K562 (cell line): ENCODE measurements around the gene CGN. TPM values are rescaled to one million over a fixed set of nuclear protein-coding genes. Genes with fewer than 3 reads are reported as not detected.

ENCODE experiments used
- ATAC-seq: fragments of 200-7000 bp; cut with Tn5 transposase; 3 replicates; pipeline ENCODE4 v1.9.1; 2020; ENCODE audit warnings: moderate library complexity
- BruUV-seq: library from RNA; stranded (reverse); fragments of 400-500 nt; replicated peaks from 2 replicates; lab custom pipeline; 2021; lab: Mats Ljungman, UMichigan
- CTCF ChIA-PET: fragments of 300-600 bp; formaldehyde crosslinking; extraction: SDS; loops from one replicate; lab custom pipeline; 2021; ENCODE audit warnings: low intra/inter-chr PET ratio; lab: Yijun Ruan, JAX
- POLR2A ChIA-PET: fragments of 300-600, 350-650 bp; sonication (Branson Sonifier 250); formaldehyde crosslinking; extraction: SDS; loops from one replicate; lab custom pipeline; 2021; ENCODE audit warnings: antibody characterized with exemption, inconsistent platforms; lab: Yijun Ruan, JAX
- DNase-seq, 4 experiments: peaks; one replicate each; pipeline versions ENCODE4 v3.0.0 to v3.0.0-alpha.2; 2011 to 2018; ENCODE audit warnings: low spot score in 3 of 4, mixed read lengths in 3 of 4; ENCODE audit errors: extremely low read depth in 1 of 4
- FAIRE-seq: peaks from 2 replicates; lab custom pipeline; 2011; peaks lifted over from hg19 to GRCh38; lab: Jason Lieb, UNC
- H2AFZ ChIP-seq: 2 replicates; pipeline ENCODE4 v1.6.0; 2011; ENCODE audit warnings: low read depth, low read length, control low read depth, inconsistent platforms
- H3K27ac ChIP-seq: fragments of 200-600 bp; 3 replicates; pipeline ENCODE4 v1.8.0; 2011; ENCODE audit warnings: low read depth, mild to moderate bottlenecking, control low read depth, inconsistent platforms, low read length, moderate library complexity, mixed read lengths; ENCODE audit errors: extremely low read depth
- H3K27me3 ChIP-seq, 2 experiments: fragments of 300-600 bp in 1 of 2; 2 replicates in 1 of 2; 3 replicates in 1 of 2; pipeline versions ENCODE4 v1.6.0 to v1.8.0; 2011; ENCODE audit warnings: inconsistent platforms in 2 of 2, low read length in 2 of 2, mild to moderate bottlenecking in 1 of 2, mixed read lengths in 1 of 2, moderate library complexity in 1 of 2; ENCODE audit not compliant: control insufficient read depth in 2 of 2, insufficient read depth in 2 of 2
- H3K36me3 ChIP-seq: fragments of 300-600 bp; 3 replicates; pipeline ENCODE4 v1.8.0; 2011; ENCODE audit warnings: mild to moderate bottlenecking, low read length, inconsistent platforms; ENCODE audit not compliant: control insufficient read depth, insufficient read depth
- H3K4me1 ChIP-seq, 2 experiments: fragments of 200-600 bp in 1 of 2; replicated peaks in 1 of 2; 2 replicates in 1 of 2; 3 replicates in 1 of 2; pipeline versions ENCODE4 v1.5.1 to v1.8.0; 2011; ENCODE audit warnings: inconsistent platforms in 2 of 2, low read length in 2 of 2, mild to moderate bottlenecking in 1 of 2, mixed read lengths in 1 of 2, moderate library complexity in 1 of 2; ENCODE audit not compliant: control insufficient read depth in 2 of 2, insufficient read depth in 2 of 2
- H3K4me2 ChIP-seq: 2 replicates; pipeline ENCODE4 v1.6.1; 2011; ENCODE audit warnings: low read length, control low read depth, inconsistent platforms, mixed read lengths; ENCODE audit not compliant: insufficient read depth
- H3K4me3 ChIP-seq: fragments of 200-600 bp; sonication (generic), shearing (Covaris generic); 2 replicates; pipeline ENCODE4 v1.5.1; 2016; ENCODE audit warnings: control low read depth, inconsistent platforms
- H3K79me2 ChIP-seq: fragments of 200-600 bp; 3 replicates; pipeline ENCODE4 v1.8.0; 2011; ENCODE audit warnings: low read length, inconsistent platforms; ENCODE audit not compliant: control insufficient read depth, insufficient read depth
- H3K9ac ChIP-seq, 2 experiments: 2 replicates each; pipeline versions ENCODE4 v1.6.0 to v1.6.1; 2011; ENCODE audit warnings: low read depth in 2 of 2, low read length in 2 of 2, control low read depth in 1 of 2, inconsistent platforms in 1 of 2, mild to moderate bottlenecking in 1 of 2, mixed read lengths in 1 of 2; ENCODE audit not compliant: insufficient read depth in 1 of 2
- H3K9me1 ChIP-seq: one replicate; pipeline ENCODE4 v1.6.0; 2011; ENCODE audit warnings: inconsistent platforms, mild to moderate bottlenecking, low read length, moderate library complexity; ENCODE audit not compliant: control insufficient read depth, insufficient read depth
- H3K9me3 ChIP-seq: replicated peaks from 2 replicates; pipeline ENCODE4 v1.5.1; 2011; ENCODE audit warnings: low read depth, low read length, inconsistent platforms; ENCODE audit not compliant: control insufficient read depth, insufficient read depth
- H4K20me1 ChIP-seq: replicated peaks from 2 replicates; pipeline ENCODE4 v1.6.1; 2011; ENCODE audit warnings: low read length, inconsistent platforms, mixed read lengths; ENCODE audit not compliant: control insufficient read depth, insufficient read depth
- ATF4 ChIP-seq: fragments of 450-650 bp; formaldehyde crosslinking; IDR thresholded peaks from 2 replicates; pipeline ENCODE4 v1.4.0; 2022; ENCODE audit warnings: mild to moderate bottlenecking, moderate library complexity
- CC2D1A ChIP-seq: fragments of 450-650 bp; IDR thresholded peaks from 2 replicates; pipeline ENCODE4 v1.6.1; 2017; ENCODE audit warnings: mild to moderate bottlenecking
- CHCHD3 ChIP-seq: fragments of 250-450 bp; sonication (Bioruptor Pico); IDR thresholded peaks from 2 replicates; pipeline ENCODE4 v2.1.2; 2022; ENCODE audit warnings: mild to moderate bottlenecking
- DACH1 ChIP-seq: fragments of 450-650 bp; IDR thresholded peaks from 2 replicates; pipeline ENCODE4 v1.6.1; 2018; ENCODE audit not compliant: partially characterized antibody
- DPF2 ChIP-seq: fragments of 450-650 bp; IDR thresholded peaks from 2 replicates; pipeline ENCODE4 v1.6.1; 2016
- KAT8 ChIP-seq: fragments of 450-650 bp; IDR thresholded peaks from 2 replicates; pipeline ENCODE4 v1.6.1; 2016; ENCODE audit warnings: low read depth, mild to moderate bottlenecking
- MYNN ChIP-seq, 2 experiments: sonication (generic); formaldehyde crosslinking in 1 of 2; IDR thresholded peaks; 2 replicates each; pipeline versions ENCODE4 v1.5.0 to v1.6.1; 2016 to 2020; ENCODE audit warnings: antibody characterized with exemption in 1 of 2, missing genetic modification reagents in 1 of 2
- RFX5 ChIP-seq: IDR thresholded peaks from 2 replicates; pipeline ENCODE4 v1.6.1; 2011; ENCODE audit warnings: low read depth, mild to moderate bottlenecking, improper control_type of control experiment, low read length
- THRA ChIP-seq: fragments of 450-650 bp; IDR thresholded peaks from 2 replicates; pipeline ENCODE4 v1.6.1; 2017; ENCODE audit warnings: mild to moderate bottlenecking, moderate library complexity
- ZBTB26 ChIP-seq: fragments of 450-650 bp; formaldehyde crosslinking; IDR thresholded peaks from 2 replicates; pipeline ENCODE4 v1.4.0; 2022; ENCODE audit warnings: missing genetic modification characterization
- ZNF134 ChIP-seq: fragments of 250-450 bp; sonication (Bioruptor Pico); conservative IDR thresholded peaks from 2 replicates; pipeline ENCODE4 v1.4.0; 2020
- ZNF140 ChIP-seq: fragments of 250-450 bp; sonication (Bioruptor Pico); IDR thresholded peaks from 2 replicates; pipeline ENCODE4 v1.8.0; 2021; ENCODE audit warnings: moderate library complexity, mild to moderate bottlenecking, inconsistent platforms
- ZNF224 ChIP-seq: sonication (generic); formaldehyde crosslinking; IDR thresholded peaks from 2 replicates; pipeline ENCODE4 v1.8.0; 2022; ENCODE audit warnings: mild to moderate bottlenecking, missing genetic modification reagents
- ZNF277 ChIP-seq: fragments of 250-450 bp; sonication (Bioruptor Pico); IDR thresholded peaks from 2 replicates; pipeline ENCODE4 v1.8.0; 2022; ENCODE audit warnings: inconsistent platforms, mild to moderate bottlenecking, moderate library complexity, borderline replicate concordance
- ZNF408 ChIP-seq: fragments of 250-450 bp; sonication (Bioruptor Pico); IDR thresholded peaks from 2 replicates; pipeline ENCODE4 v1.4.0; 2020; ENCODE audit warnings: low read depth, mild to moderate bottlenecking, moderate library complexity
- WGBS: fragments of 100-300 bp; shearing (Covaris generic); methylation state at CpG from one replicate; pipeline ENCODE4 v1.1.6; 2016; ENCODE audit warnings: low coverage, mixed read lengths; ENCODE audit not compliant: insufficient coverage; ENCODE audit errors: missing lambda C conversion rate; 5-methylcytosine and 5-hydroxymethylcytosine counted together
- in situ Hi-C: fragments of 300-500 bp; cut with MboI; formaldehyde crosslinking; loops from 4 replicates; pipeline ENCODE4 v1.15.0; 2018; ENCODE audit warnings: inconsistent platforms, mixed read lengths
- intact Hi-C: fragments of 100-400 bp; cut with micrococcal nuclease; formaldehyde crosslinking; loops from 2 replicates; pipeline ENCODE4 v1.14.2; 2022
- polyA plus RNA-seq, 8 experiments: library from polyadenylated mRNA; depleted of rRNA in 4 of 8; stranded (reverse) in 5 of 8; unstranded in 3 of 8; fragments of >200 nt; fragmentation: Nextera tagmentation in 2 of 8; fragmentation: Illumina TruSeq in 1 of 8; extraction: Ambion mirVana in 2 of 8; extraction: Trizol in 1 of 8; gene quantifications; 2 replicates each; pipeline versions ENCODE4 v1.2.1 to v1.2.3, GENCODE V29; 2011 to 2014; ENCODE audit warnings: inconsistent platforms in 1 of 8, missing spikeins in 1 of 8
- total RNA-seq, 7 experiments: library from RNA; depleted of rRNA in 6 of 7; stranded (reverse); fragments of >200 nt in 6 of 7; fragmentation: Illumina TruSeq in 2 of 7; extraction: Trizol in 2 of 7; gene quantifications; 2 replicates each; pipeline versions ENCODE4 v1.2.1 to v1.2.3, GENCODE V29; 2011 to 2021; ENCODE audit warnings: low replicate concordance in 1 of 7
- TF ChIP-seq, protein P1 (sequence below), 2 experiments: fragments of 150-350 bp in 1 of 2; IDR thresholded peaks; 2 replicates each; pipeline ENCODE4 v1.6.1; 2012 to 2016; ENCODE audit warnings: low read depth in 2 of 2, low read length in 2 of 2, mild to moderate bottlenecking in 1 of 2, moderate library complexity in 1 of 2

The CGN gene
- total and polyA plus RNA-seq, 9 of the 15 experiments (the other 6 are each of a cell fraction or from before 2014, with no cell fraction given) = 0.03 to 1.4 (median 0.14) TPM; not detected in 2

- no peak for DNase-seq
- intact Hi-C loops = no loop called here
- Histone ChIP-seq H3K27me3 (peaks cover 10 to 20% of the 10 kb centered on the region in 2 experiments), H3K27ac (no peak overlapping the region), H2AFZ (no peak overlapping the region), H4K20me1 (0 out of 2 replicates have a peak, but pooled peaks cover 4% of the 10 kb centered on the region), H3K4me2 (no peak overlapping the region), H3K36me3 (no peaks in the 10 kb centered on the region), H3K79me2 (no peaks in the 10 kb centered on the region), H3K9ac (no peak overlapping the region), H3K9me3 (no peaks in the 10 kb centered on the region), H3K4me3 (no peak overlapping the region), H3K4me1 (no peaks in the 10 kb centered on the region; a peak in 1 of 5 replicates), H3K9me1 (no peaks in the 10 kb centered on the region)
- ChIA-PET POLR2A (no interaction called here), CTCF (no interaction called here)
- in situ Hi-C loops = no loop called here
- BruUV-seq = no TSS peak
- no peak for ATAC-seq
- no peak for FAIRE-seq
- WGBS = 2% methylated on average over 2 of the region's 2 CpGs
- TF ChIP-seq ATF4 (CRISPR knock-in tag) (no peak), THRA (no peak), RFX5 (no peak), CHCHD3 (CRISPR knock-in tag) (no peak), ZNF140 (CRISPR knock-in tag) (no peak), ZNF134 (CRISPR knock-in tag) (no peak), KAT8 (no peak), DPF2 (no peak), CC2D1A (no peak), ZNF277 (no peak), ZNF224 (CRISPR knock-in tag) (no peak), MYNN (IDR thresholded peaks at IDR 0.05) (no peak), MYNN (CRISPR knock-in tag; IDR thresholded peaks at IDR 0.05) (no peak), ZNF408 (CRISPR knock-in tag) (no peak), ZBTB26 (no peak), DACH1 (no peak)
- TF ChIP-seq, protein P1, sequence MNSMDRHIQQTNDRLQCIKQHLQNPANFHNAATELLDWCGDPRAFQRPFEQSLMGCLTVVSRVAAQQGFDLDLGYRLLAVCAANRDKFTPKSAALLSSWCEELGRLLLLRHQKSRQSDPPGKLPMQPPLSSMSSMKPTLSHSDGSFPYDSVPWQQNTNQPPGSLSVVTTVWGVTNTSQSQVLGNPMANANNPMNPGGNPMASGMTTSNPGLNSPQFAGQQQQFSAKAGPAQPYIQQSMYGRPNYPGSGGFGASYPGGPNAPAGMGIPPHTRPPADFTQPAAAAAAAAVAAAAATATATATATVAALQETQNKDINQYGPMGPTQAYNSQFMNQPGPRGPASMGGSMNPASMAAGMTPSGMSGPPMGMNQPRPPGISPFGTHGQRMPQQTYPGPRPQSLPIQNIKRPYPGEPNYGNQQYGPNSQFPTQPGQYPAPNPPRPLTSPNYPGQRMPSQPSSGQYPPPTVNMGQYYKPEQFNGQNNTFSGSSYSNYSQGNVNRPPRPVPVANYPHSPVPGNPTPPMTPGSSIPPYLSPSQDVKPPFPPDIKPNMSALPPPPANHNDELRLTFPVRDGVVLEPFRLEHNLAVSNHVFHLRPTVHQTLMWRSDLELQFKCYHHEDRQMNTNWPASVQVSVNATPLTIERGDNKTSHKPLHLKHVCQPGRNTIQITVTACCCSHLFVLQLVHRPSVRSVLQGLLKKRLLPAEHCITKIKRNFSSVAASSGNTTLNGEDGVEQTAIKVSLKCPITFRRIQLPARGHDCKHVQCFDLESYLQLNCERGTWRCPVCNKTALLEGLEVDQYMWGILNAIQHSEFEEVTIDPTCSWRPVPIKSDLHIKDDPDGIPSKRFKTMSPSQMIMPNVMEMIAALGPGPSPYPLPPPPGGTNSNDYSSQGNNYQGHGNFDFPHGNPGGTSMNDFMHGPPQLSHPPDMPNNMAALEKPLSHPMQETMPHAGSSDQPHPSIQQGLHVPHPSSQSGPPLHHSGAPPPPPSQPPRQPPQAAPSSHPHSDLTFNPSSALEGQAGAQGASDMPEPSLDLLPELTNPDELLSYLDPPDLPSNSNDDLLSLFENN (IDR thresholded peaks at IDR 0.05; ENCODE audit: low read depth in 2 of 2, low read length in 2 of 2) = no peak
Observed at GRCh38 chr1:151563376-151563775, 52.2 kb downstream of the CGN start.
